ENCODE data around the gene SH3GL2.

Gene SH3GL2

DNA sequence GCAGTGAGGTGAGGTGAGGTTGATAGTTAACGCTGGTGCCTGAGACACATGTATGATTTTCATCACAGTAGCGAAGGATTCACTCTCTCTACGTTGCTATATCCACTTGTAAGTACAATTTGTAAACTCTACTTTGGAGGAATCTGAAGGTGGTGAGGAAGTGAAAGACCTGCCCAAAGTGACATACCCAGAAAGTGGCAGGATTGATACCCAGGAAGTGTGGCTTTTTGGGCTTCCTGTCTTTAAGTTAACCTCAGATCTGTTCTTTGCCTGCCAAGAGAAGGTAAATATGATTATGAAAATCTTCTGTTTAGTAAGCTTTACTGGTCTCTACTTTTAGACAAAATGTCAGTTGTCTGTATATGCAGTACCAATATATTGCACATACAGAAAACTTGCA is 143.1 kb downstream of the SH3GL2 start:
- TF ChIP-seq, protein P1, sequence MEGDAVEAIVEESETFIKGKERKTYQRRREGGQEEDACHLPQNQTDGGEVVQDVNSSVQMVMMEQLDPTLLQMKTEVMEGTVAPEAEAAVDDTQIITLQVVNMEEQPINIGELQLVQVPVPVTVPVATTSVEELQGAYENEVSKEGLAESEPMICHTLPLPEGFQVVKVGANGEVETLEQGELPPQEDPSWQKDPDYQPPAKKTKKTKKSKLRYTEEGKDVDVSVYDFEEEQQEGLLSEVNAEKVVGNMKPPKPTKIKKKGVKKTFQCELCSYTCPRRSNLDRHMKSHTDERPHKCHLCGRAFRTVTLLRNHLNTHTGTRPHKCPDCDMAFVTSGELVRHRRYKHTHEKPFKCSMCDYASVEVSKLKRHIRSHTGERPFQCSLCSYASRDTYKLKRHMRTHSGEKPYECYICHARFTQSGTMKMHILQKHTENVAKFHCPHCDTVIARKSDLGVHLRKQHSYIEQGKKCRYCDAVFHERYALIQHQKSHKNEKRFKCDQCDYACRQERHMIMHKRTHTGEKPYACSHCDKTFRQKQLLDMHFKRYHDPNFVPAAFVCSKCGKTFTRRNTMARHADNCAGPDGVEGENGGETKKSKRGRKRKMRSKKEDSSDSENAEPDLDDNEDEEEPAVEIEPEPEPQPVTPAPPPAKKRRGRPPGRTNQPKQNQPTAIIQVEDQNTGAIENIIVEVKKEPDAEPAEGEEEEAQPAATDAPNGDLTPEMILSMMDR (IDR thresholded peaks at IDR 0.05; ENCODE audit: low read depth, low read length, missing control alignments) = no peak
- H3K4me3 ChIP-seq (ENCODE audit: low read depth, low read length) = no peak overlapping the region
- no peak for DNase-seq (ENCODE audit: low read depth)
- in situ Hi-C loops (cut with HindIII; ENCODE audit: low sequenced_read_pairs) = no loop called here

DNA sequence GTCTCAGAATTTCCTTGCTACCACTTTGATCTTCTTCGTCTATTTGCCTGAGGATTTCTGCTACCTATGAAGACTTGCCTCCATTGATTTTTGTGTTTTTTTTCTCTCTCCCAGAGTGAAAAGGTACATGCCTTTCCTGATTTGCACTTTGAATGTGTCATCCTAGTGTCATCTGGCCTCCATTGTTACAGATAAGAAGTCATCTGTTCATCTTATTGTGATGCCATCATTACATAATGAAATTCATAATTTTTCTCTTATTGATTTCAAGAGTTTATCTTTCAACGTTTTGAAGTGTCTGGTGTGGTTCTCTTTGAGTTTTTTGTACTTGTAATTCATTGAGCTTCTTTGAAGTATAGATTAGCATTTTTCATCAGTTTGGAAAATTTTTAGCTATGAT is 144.8 kb downstream of the SH3GL2 start:
- no peak for DNase-seq (ENCODE audit: low read depth)
- in situ Hi-C loops (cut with HindIII; ENCODE audit: low sequenced_read_pairs) = no loop called here
- TF ChIP-seq, protein P1 (IDR thresholded peaks at IDR 0.05; ENCODE audit: low read depth, low read length, missing control alignments) = no peak
- H3K4me3 ChIP-seq (ENCODE audit: low read depth, low read length) = no peak overlapping the region

DNA sequence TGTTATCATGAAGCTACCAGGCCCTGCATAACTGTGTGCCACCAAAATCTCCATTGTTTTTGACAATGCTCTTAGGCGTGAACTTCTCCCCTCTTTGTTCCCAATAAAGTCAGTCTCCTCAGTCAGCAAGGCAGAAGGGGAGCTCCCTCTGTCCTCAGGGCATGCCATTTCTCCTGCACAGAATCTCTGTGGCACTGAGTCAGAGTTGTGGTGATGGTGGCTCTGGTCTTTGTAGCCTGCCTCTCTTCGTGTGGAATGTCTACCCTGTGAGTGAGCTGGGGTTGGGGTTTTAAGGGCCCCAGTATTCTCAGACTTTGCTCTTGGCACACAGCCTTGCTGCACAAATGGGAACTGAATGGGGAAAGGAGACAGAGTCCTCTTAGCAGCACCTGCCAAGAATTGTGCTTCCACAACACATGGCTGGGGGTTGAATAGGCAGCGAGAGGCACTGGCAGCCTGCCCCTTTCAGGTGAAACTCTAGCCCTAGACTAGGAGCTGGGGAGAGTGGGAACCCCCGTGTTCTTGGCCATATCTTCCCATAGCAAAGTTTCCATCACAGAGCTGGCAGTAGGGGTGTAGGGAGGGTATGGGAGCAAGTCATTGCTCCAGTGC is 146.6 kb downstream of the SH3GL2 start:
- in situ Hi-C loops (cut with HindIII; ENCODE audit: low sequenced_read_pairs) = no loop called here
- TF ChIP-seq, protein P1 (IDR thresholded peaks at IDR 0.05; ENCODE audit: low read depth, low read length, missing control alignments) = no peak
- DNase-seq (ENCODE audit: low read depth) = no peak
- H3K4me3 ChIP-seq (ENCODE audit: low read depth, low read length) = no peak overlapping the region

DNA sequence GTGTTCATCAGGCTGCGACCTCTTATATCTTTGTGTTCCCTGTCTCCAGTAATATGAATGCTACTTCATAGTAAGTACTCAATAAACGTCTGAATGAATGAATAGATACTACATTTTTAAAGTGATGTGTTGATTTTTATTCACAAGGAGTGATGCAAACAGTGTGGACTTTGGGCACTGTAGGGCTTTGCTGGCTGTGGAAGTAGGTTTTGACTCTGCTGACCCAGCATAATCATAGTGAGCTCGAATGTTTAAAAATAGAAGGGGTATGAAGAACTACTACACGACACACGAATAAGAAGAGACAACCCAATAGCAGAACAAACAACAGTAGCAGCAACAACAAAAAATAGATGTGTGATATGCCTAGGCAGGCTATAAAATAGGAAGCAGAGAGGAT is 147.4 kb downstream of the SH3GL2 start:
- no peak overlapping the region for H3K4me3 ChIP-seq (ENCODE audit: low read depth, low read length)
- in situ Hi-C loops (cut with HindIII; ENCODE audit: low sequenced_read_pairs) = no loop called here
- TF ChIP-seq, protein P1 (IDR thresholded peaks at IDR 0.05; ENCODE audit: low read depth, low read length, missing control alignments) = no peak
- DNase-seq (ENCODE audit: low read depth) = no peak

DNA sequence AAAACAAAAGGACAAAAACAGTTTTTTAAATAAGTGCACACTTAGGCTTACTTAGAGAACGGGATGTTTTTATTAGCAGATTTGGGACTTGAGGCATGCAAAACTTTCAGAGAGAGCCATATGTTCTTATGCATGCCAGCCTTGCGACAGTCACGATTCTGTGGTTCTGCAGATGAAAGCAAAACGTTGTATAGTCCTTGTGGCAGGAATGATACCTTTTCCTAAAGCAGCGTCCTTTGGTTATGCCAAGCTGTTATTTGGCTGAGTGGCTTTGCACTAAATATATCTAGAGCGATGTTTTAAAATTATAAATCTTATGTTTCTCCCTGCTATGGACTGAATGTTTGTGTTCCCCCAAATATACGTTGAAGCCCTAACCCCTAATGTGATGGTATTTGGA is 152.0 kb downstream of the SH3GL2 start:
- no peak for DNase-seq (ENCODE audit: low read depth)
- TF ChIP-seq, protein P1 (IDR thresholded peaks at IDR 0.05; ENCODE audit: low read depth, low read length, missing control alignments) = no peak
- H3K4me3 ChIP-seq (ENCODE audit: low read depth, low read length) = no peak overlapping the region
- in situ Hi-C loops (cut with HindIII; ENCODE audit: low sequenced_read_pairs) = no loop called here

DNA sequence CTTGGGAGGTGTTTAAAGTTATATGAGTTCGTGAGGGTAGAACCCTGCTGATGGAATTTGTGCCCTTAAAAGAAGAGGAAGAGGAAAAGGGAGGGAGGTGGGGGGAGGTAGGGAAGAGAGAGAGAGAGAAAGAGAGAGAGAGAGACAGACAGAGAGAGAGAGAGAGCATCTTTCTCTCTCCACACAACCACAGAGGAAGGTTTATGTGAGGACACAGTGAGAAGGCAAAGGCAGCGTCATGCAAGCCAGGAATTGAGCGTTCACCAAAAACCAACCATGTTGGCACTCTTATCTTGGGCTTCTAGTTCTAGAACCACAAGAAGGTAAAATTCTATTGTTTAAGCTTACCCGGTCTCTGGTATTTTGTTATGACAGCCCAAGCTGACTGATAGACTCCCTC is 152.4 kb downstream of the SH3GL2 start:
- H3K4me3 ChIP-seq (ENCODE audit: low read depth, low read length) = no peak overlapping the region
- TF ChIP-seq, protein P1 (IDR thresholded peaks at IDR 0.05; ENCODE audit: low read depth, low read length, missing control alignments) = no peak
- DNase-seq (ENCODE audit: low read depth) = no peak
- in situ Hi-C loops (cut with HindIII; ENCODE audit: low sequenced_read_pairs) = no loop called here
